22Rv1 (cell line): ENCODE measurements around the gene ZFP62.

ENCODE experiments used
- CTCF ChIP-seq: fragments of 450-650 bp; IDR thresholded peaks from 2 replicates; pipeline ENCODE4 v1.5.1; 2017; ENCODE audit warnings: mild to moderate bottlenecking
- ZFX ChIP-seq: fragments of 450-650 bp; IDR thresholded peaks from 2 replicates; pipeline ENCODE4 v1.6.1; 2017; ENCODE audit warnings: antibody characterized with exemption, borderline replicate concordance

DNA sequence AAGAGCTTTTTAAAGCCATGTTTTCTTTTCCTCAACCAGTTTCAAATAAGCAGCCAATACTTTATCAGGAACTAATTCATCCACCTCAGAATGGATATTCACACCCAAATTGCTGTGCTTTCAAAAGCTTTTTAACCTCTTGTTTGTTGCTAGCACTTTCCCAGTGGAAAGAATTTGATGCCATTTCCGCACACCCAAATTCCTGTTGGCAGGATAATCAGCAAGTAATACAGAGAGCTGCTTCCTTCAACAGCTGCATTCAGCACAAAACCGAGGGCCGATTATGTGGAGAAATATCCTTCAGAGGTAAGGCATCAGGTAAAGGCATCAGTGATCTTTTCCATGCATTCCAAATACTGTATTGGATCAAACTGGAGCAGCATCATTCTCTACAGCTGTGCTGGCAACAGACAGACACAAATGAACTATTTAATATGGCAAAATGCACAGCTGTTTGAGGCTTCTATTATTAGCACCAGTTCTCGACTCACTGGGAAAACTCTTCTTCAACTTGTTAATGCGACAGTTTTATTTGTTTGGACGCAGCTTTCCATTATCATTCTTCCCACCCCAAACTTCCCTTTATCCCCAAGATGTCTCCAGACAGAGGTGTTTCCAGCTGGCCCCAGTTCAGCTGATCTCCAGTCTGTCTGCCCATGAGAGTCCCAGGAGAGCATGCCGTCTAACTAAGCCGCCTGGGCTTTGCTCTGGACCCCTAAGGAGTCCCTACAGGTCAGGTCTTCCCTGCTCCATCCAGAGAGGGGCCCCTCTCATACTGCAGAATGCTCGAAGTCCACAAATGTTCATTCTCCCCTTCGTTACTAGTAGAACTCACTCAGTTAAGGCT is 36.2 kb downstream of the ZFP62 start:
- TF ChIP-seq CTCF (no peak), ZFX (no peak)
